Measurements from ENCODE around the gene BMAL1. TPM values are rescaled to one million over a fixed set of nuclear protein-coding genes. Genes with fewer than 3 reads are reported as not detected.
A peak's percentile ranks its signal among the peaks of the same experiment; 100 is the strongest.

Gene BMAL1
- total RNA-seq, 4 donors from 2014 or later, result 41.2 to 97.5 (median 50.7) TPM

DNA sequence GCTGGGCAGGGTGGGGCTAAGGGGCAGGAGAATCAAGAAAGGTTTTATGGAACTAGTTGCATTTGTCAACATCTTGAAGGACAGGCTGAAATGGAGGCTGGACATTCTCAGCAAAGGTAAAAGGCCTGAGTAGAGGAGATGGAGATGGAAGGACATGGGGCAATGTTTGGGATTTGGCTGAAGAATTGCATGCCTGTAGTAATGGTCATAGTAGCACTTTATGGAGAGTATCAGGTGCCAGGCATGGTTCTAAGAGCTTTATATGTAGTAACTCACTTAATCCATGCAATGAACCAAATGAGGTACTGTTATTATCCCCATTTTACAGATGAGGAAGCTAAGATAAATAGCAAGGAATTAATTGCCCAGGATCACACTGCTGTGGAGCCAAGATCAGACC lies 23.9 kb downstream of the BMAL1 start:
- intact Hi-C loops (cut with DNase I), result no loop called here
- Histone ChIP-seq H3K27ac (peak overlapping the region in 1 of 3 donors; percentile 31), H3K36me3 (no peaks in the 10 kb centered on the region), H3K4me3 (replicated peaks in 1 of 3) (no peak overlapping the region), H3K4me1 (peaks cover 28 to 80% of the 10 kb centered on the region in 2 donors), H3K27me3 (no peaks in the 10 kb centered on the region), H3K9me3 (no peaks in the 10 kb centered on the region)
- TF ChIP-seq, protein P1, sequence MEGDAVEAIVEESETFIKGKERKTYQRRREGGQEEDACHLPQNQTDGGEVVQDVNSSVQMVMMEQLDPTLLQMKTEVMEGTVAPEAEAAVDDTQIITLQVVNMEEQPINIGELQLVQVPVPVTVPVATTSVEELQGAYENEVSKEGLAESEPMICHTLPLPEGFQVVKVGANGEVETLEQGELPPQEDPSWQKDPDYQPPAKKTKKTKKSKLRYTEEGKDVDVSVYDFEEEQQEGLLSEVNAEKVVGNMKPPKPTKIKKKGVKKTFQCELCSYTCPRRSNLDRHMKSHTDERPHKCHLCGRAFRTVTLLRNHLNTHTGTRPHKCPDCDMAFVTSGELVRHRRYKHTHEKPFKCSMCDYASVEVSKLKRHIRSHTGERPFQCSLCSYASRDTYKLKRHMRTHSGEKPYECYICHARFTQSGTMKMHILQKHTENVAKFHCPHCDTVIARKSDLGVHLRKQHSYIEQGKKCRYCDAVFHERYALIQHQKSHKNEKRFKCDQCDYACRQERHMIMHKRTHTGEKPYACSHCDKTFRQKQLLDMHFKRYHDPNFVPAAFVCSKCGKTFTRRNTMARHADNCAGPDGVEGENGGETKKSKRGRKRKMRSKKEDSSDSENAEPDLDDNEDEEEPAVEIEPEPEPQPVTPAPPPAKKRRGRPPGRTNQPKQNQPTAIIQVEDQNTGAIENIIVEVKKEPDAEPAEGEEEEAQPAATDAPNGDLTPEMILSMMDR (IDR thresholded peaks at IDR 0.05), result no peak
- TF ChIP-seq POLR2A (IDR thresholded peaks at IDR 0.05), result no peak
- no peak for DNase-seq

GRCh38 chr11:13302420-13302958 lies 24.9 kb downstream of the BMAL1 start:
- Histone ChIP-seq H3K27me3 (no peaks in the 10 kb centered on the region), H3K27ac (peak overlapping the region in 2 of 3 donors; percentile 27 to 42), H3K9me3 (no peaks in the 10 kb centered on the region), H3K36me3 (no peaks in the 10 kb centered on the region), H3K4me3 (replicated peaks in 1 of 3) (no peak overlapping the region), H3K4me1 (peaks cover 28 to 73% of the 10 kb centered on the region in 2 donors)
- no peak for TF ChIP-seq POLR2A (IDR thresholded peaks at IDR 0.05)
- TF ChIP-seq, protein P1 (IDR thresholded peaks at IDR 0.05), result no peak
- intact Hi-C loops (cut with DNase I), result no loop called here
- DNase-seq, result peak; percentile 74 to 76
- WGBS, 2 donors, result 53 to 55% methylated on average over 8 of the region's 8 CpGs

DNA sequence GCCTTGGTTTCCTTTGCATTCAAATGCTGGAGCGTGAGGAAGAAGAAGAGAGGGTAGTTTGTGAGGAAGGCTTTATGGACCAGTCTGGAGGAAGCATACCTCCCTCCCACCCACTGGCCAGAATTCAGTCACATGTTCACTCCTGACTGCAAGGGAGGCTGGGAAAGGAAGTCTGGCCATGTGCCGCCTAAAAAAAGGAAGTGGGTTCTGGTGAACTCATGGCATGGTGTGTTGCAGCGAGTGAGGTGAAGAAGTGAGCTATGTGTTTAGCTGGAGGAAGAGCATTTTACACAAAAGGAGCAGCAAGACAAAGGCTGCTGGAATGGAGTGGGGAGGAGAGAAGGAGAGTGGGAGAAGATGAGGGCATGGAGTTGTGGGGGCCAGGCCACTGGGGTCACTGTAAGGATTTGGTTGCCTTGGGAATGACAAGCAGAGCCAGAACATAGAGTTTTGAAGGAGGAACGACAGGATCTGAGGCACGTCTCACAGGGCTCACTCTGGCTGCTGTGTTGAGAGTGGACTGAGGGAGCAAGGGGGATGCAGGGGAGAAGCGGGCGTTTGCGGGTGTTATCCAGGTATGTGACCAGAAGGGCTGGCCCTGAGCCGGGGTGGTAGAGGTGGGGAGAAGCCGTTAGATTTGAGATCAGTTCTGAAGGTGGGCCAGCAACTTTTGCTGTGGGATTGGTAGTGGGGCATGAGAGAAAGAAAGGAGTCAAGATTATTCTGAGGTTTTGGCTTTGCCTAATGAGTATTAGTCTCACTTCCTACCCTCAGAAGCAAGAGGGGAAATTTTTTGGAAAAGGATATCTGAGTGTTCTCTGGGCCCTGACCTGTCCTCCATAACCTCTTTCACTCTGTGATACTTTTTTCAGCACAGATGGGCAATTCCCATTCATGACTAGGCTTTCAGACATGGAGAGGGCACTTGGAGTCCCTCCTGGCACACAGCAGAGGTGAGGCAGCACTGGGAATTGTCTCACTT lies 26.4 kb downstream of the BMAL1 start:
- Histone ChIP-seq H3K36me3 (no peaks in the 10 kb centered on the region), H3K4me3 (replicated peaks in 1 of 3) (no peak overlapping the region), H3K4me1 (peaks cover 28 to 62% of the 10 kb centered on the region in 2 donors), H3K9me3 (no peaks in the 10 kb centered on the region), H3K27ac (no peak overlapping the region), H3K27me3 (no peaks in the 10 kb centered on the region)
- intact Hi-C loops (cut with DNase I), result no loop called here
- TF ChIP-seq, protein P1 (IDR thresholded peaks at IDR 0.05), result no peak
- TF ChIP-seq POLR2A (IDR thresholded peaks at IDR 0.05), result no peak
- 81 to 96% methylated on average over 10 of the region's 10 CpGs for WGBS, 2 donors
- DNase-seq, result no peak

- intact Hi-C loops (cut with DNase I), result no loop called here
- H3K4me3 ChIP-seq (replicated peaks in 1 of 3), result no peak overlapping the region
- TF ChIP-seq POLR2A (IDR thresholded peaks at IDR 0.05), result no peak
- TF ChIP-seq, protein P1 (IDR thresholded peaks at IDR 0.05), result no peak
- H3K4me1 ChIP-seq, result peaks cover 28 to 57% of the 10 kb centered on the region in 2 donors
- 71 to 87% methylated on average over 7 of the region's 7 CpGs for WGBS, 2 donors
- no peaks in the 10 kb centered on the region for H3K27me3 ChIP-seq
- no peak for DNase-seq
- H3K27ac ChIP-seq, result no peak overlapping the region
- no peaks in the 10 kb centered on the region for H3K9me3 ChIP-seq
- H3K36me3 ChIP-seq, result no peaks in the 10 kb centered on the region
Observed at GRCh38 chr11:13304655-13305335, 27.2 kb downstream of the BMAL1 start.

Measured in thyroid gland (tissue), 4 donors.